Left lobe of liver (tissue), 2 donors: ENCODE results near the gene KCNJ14. TPM values are rescaled to one million over a fixed set of nuclear protein-coding genes. Genes with fewer than 3 reads are reported as not detected.

ENCODE experiments used
- ATAC-seq: fragments of 200-7000 bp; cut with Tn5 transposase; one replicate; pipeline ENCODE4 v1.9.1; 2020; ENCODE audit warnings: mild to moderate bottlenecking, moderate library complexity
- DNase-seq: peaks from one replicate; pipeline ENCODE4 v3.0.0-alpha.2; 2020; ENCODE audit warnings: low spot score
- total RNA-seq: library from RNA; stranded (reverse); gene quantifications from one replicate; pipeline ENCODE4 v1.2.1, GENCODE V29; 2021
- donor health status: DM: no; HTN: no; CAD: no; lungs with moderate emphysema.
- donor health status: DM: no; HTN: yes; CAD: no.

The KCNJ14 gene
- total RNA-seq, result 0.38 TPM

DNA sequence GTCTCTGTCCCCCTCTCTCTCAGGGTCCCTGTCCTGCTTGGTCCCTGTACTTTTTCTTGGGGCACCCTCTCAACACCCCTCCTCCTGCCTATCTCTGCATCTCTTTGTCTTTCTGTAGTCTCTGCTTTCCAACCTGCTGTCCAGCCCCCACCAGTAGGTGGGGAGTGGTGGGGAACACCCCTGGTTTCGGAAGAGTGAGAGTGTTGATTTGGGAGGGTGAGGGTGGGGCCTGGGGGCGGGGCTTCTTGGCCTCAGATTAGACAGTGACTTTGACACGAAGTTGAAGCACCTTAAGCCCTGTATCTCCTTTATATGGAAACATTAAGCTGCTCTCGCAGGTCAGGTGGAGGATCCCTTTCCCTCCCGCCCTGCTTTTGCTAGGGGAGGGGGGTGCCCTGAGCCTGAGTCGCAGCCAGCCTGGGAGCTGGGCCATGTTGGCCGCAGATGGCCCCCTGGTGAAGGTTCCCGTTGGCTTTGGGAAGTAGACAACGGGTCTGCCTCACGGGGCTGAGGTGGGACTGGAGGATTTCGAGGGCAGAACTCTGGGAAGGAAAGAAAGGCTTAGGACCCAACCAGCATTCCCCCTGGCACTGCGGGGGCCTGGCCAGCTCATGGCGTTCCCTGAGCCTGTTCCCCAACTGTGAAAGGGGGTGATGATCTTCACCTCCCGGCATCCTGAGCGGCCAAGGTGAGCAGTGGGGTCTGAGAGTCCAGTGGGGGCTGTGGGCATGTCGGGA, at the start of gene KCNJ14:
TSS of gene KCNJ14 (plus strand) at position 404 of the 737 bp plus-strand sequence. CDS start 6,151 bp downstream, outside the sequence.
- no peak for ATAC-seq
- DNase-seq, result no peak

GRCh38 chr19:48405850-48406249, 49.5 kb upstream of the KCNJ14 start:
- DNase-seq, result no peak
- no peak for ATAC-seq

- DNase-seq, result no peak
- peak; percentile 7 for ATAC-seq
These were observed 41.3 kb upstream of the KCNJ14 start for GRCh38 chr19:48413879-48414587.

DNA sequence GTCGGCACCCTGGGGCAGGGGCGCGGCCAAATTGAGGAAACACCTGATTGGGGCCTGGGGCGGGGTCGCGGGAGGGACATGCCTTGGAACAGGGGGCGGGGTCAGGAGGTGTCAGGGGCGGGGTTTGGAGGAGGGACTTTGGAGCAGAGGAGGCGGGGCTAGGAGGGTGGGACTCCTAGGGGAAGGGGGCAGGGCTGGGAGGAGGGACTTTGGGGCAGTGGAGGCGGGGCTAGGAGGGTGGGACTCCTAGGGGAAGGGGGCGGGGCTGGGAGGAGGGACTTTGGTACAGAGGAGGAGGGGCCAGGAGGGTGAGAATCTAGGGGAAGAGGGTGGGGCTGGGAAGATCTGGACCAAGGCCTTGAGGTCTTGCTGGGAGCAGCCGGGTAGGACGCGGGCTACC, 40.0 kb upstream of the KCNJ14 start:
- DNase-seq (peak; percentile 70), ATAC-seq (peak; percentile 84)

DNA sequence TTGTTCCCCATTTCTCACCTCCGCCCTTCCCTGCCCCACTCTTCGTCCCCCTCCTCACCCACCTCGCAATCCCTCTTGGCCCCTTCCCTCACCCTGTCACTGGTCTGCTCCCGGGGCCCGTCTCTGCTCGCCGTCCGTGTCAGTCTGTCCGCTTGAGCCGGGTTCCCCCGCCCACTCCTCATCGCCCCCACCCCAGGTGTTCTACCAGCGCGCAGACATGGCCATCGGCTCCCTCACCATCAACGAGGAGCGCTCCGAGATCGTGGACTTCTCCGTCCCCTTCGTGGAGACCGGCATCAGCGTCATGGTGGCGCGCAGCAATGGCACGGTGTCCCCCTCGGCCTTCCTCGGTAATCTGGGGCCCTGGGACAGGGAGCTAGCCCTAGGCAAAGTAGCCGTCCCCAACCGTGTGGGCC, 39.6 kb upstream of the KCNJ14 start:
- ATAC-seq, result no peak
- no peak for DNase-seq

DNA sequence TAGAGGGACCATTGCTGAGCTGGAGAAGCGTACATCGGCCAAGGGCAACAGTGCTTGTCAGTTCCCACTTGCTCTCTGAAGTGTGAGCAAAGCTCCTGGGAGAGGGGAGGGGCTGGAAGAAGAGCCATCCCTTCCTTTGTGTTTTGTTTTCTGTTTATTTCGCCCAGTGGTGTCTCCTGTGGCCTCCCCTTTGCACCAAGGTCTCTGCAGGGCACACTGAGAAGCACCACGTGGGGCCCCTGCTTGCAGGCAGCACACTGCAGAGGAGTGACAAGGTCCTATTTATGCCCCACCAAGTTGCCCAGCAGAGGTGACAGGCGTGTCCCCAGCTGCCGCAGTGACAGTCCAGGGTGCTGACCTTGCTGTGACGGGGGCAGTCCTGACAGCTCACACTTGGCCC, 38.0 kb upstream of the KCNJ14 start:
- DNase-seq, result no peak
- ATAC-seq, result no peak

GRCh38 chr19:48418317-48419064, 36.9 kb upstream of the KCNJ14 start:
- no peak for DNase-seq

GRCh38 chr19:48419158-48419920, 36.0 kb upstream of the KCNJ14 start:
- DNase-seq, result no peak
- ATAC-seq, result peak; percentile 38

More at GRCh38 chr19:48418317-48419064, 36.9 kb upstream of the KCNJ14 start:
- ATAC-seq, result no peak

DNA sequence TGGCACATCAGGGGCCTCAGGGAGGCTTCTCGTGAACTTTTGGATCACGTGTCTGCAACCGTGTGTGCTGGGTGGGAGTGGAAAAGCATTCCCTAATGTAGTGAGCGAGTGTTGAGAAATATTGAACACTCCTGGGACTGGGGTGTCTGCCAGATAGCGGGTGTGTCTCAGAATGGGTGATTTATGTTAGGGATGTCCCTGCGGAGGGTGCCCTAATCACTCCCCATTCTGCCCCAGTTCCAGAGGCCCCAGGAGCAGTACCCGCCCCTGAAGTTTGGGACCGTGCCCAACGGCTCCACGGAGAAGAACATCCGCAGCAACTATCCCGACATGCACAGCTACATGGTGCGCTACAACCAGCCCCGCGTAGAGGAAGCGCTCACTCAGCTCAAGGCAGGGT, 33.8 kb upstream of the KCNJ14 start:
- ATAC-seq, result no peak
- no peak for DNase-seq

DNA sequence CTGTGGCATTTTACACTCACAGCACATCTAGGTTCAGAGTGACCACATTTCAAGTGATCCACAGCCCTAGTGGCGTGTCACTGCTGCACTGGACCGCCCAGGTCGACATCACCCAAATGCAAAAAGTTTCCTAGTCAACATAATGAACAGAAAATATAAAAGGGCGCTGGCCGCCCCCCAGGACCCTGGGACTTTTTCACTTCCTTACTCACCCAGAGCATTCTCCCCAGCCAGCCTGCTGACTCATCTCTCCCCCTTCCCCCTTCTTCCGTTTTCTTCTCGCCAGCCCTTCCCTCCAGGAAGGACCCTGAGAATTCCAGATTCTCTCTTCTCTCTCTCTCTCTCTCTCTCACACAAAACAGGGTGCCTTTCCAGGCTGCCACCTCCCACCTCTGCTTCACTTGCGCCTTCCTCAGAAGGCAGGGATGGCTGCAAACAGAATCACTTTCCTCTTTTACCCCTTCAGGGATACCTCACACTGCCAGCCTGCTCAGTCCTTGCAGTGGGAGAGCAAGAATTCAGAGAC, 30.6 kb upstream of the KCNJ14 start:
- peak; percentile 52 for ATAC-seq
- DNase-seq, result no peak

GRCh38 chr19:48428670-48429069, 26.7 kb upstream of the KCNJ14 start:
- no peak for ATAC-seq
- no peak for DNase-seq

GRCh38 chr19:48433337-48433736, 22.0 kb upstream of the KCNJ14 start:
- DNase-seq (no peak), ATAC-seq (no peak)

- DNase-seq, result no peak
- ATAC-seq, result no peak
These were observed 18.8 kb upstream of the KCNJ14 start for GRCh38 chr19:48436586-48436985.

DNA sequence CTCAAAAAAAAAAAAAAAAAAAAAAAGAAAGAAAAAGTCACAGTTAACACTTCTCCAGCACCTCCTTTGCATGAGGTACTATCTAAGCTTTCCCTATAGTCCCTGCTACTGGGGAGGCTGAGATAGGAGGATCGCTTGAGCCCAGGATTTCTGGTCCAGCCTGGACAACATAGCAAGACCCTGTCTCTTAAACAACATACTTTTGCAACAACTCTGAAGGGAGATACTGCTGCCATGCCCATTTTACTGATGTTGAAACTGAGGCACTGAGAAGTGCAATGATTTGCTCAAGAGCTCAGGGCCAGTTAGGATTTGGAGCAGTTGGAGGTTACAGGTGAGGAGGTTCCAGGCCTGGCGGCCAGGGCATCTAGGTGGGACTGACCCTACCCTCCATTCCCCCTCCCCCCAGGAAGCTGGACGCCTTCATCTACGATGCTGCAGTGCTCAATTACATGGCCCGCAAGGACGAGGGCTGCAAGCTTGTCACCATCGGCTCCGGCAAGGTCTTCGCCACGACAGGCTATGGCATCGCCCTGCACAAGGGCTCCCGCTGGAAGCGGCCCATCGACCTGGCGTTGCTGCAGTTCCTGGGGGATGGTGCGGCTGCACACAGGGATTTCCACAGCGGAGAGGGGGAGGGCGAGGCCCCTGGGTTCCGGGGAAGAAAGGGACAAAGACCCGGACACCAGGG, 13.9 kb upstream of the KCNJ14 start:
- DNase-seq (no peak), ATAC-seq (no peak)

- DNase-seq (no peak), ATAC-seq (no peak)
These were observed 13.0 kb upstream of the KCNJ14 start for GRCh38 chr19:48442116-48443035.

DNA sequence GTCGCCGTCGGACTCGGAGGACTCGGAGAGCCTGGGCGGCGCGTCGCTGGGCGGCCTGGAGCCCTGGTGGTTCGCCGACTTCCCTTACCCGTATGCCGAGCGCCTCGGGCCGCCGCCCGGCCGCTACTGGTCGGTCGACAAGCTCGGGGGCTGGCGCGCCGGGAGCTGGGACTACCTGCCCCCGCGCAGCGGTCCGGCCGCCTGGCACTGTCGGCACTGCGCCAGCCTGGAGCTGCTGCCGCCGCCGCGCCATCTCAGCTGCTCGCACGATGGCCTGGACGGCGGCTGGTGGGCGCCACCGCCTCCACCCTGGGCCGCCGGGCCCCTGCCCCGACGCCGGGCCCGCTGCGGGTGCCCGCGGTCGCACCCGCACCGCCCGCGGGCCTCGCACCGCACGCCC, 12.1 kb upstream of the KCNJ14 start:
- ATAC-seq (no peak), DNase-seq (no peak)

DNA sequence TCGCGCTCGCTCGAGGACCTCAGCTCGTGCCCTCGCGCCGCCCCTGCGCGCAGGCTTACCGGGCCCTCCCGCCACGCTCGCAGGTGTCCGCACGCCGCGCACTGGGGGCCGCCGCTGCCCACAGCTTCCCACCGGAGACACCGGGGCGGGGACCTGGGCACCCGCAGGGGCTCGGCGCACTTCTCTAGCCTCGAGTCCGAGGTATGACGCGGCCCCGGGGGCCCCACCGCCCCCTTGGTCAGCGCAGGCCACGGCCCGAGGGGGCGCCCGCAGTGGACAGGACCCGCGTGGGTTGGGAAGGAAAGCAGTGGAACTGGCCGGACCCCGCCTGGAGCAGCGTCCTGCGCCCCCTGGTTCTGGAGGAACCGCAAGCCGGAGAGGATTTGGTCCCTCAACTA, 11.6 kb upstream of the KCNJ14 start:
- DNase-seq (no peak), ATAC-seq (no peak)

GRCh38 chr19:48444129-48444935, 11.0 kb upstream of the KCNJ14 start:
- ATAC-seq (no peak), DNase-seq (no peak)
